K562 (cell line): ENCODE results near the gene MAP4. TPM values are rescaled to one million over a fixed set of nuclear protein-coding genes. Genes with fewer than 3 reads are reported as not detected.

Experiments
- ATAC-seq: fragments of 200-7000 bp; cut with Tn5 transposase; 3 replicates; pipeline ENCODE4 v1.9.1; 2020; ENCODE audit warnings: moderate library complexity
- BruUV-seq: library from RNA; stranded (reverse); fragments of 400-500 nt; replicated peaks from 2 replicates; lab custom pipeline; 2021; lab: Mats Ljungman, UMichigan
- CTCF ChIA-PET: fragments of 300-600 bp; formaldehyde crosslinking; extraction: SDS; loops from one replicate; lab custom pipeline; 2021; ENCODE audit warnings: low intra/inter-chr PET ratio; lab: Yijun Ruan, JAX
- POLR2A ChIA-PET: fragments of 300-600, 350-650 bp; sonication (Branson Sonifier 250); formaldehyde crosslinking; extraction: SDS; loops from one replicate; lab custom pipeline; 2021; ENCODE audit warnings: antibody characterized with exemption, inconsistent platforms; lab: Yijun Ruan, JAX
- DNase-seq, 4 experiments: peaks; one replicate each; pipeline versions ENCODE4 v3.0.0 to v3.0.0-alpha.2; 2011 to 2018; ENCODE audit warnings: low spot score in 3 of 4, mixed read lengths in 3 of 4; ENCODE audit errors: extremely low read depth in 1 of 4
- FAIRE-seq: peaks from 2 replicates; lab custom pipeline; 2011; peaks lifted over from hg19 to GRCh38; lab: Jason Lieb, UNC
- H2AFZ ChIP-seq: 2 replicates; pipeline ENCODE4 v1.6.0; 2011; ENCODE audit warnings: low read depth, low read length, control low read depth, inconsistent platforms
- H3K27ac ChIP-seq: fragments of 200-600 bp; 3 replicates; pipeline ENCODE4 v1.8.0; 2011; ENCODE audit warnings: low read depth, mild to moderate bottlenecking, control low read depth, inconsistent platforms, low read length, moderate library complexity, mixed read lengths; ENCODE audit errors: extremely low read depth
- H3K27me3 ChIP-seq, 2 experiments: fragments of 300-600 bp in 1 of 2; 2 replicates in 1 of 2; 3 replicates in 1 of 2; pipeline versions ENCODE4 v1.6.0 to v1.8.0; 2011; ENCODE audit warnings: inconsistent platforms in 2 of 2, low read length in 2 of 2, mild to moderate bottlenecking in 1 of 2, mixed read lengths in 1 of 2, moderate library complexity in 1 of 2; ENCODE audit not compliant: control insufficient read depth in 2 of 2, insufficient read depth in 2 of 2
- H3K36me3 ChIP-seq: fragments of 300-600 bp; 3 replicates; pipeline ENCODE4 v1.8.0; 2011; ENCODE audit warnings: mild to moderate bottlenecking, low read length, inconsistent platforms; ENCODE audit not compliant: control insufficient read depth, insufficient read depth
- H3K4me1 ChIP-seq, 2 experiments: fragments of 200-600 bp in 1 of 2; replicated peaks in 1 of 2; 2 replicates in 1 of 2; 3 replicates in 1 of 2; pipeline versions ENCODE4 v1.5.1 to v1.8.0; 2011; ENCODE audit warnings: inconsistent platforms in 2 of 2, low read length in 2 of 2, mild to moderate bottlenecking in 1 of 2, mixed read lengths in 1 of 2, moderate library complexity in 1 of 2; ENCODE audit not compliant: control insufficient read depth in 2 of 2, insufficient read depth in 2 of 2
- H3K4me2 ChIP-seq: 2 replicates; pipeline ENCODE4 v1.6.1; 2011; ENCODE audit warnings: low read length, control low read depth, inconsistent platforms, mixed read lengths; ENCODE audit not compliant: insufficient read depth
- H3K4me3 ChIP-seq: fragments of 200-600 bp; sonication (generic), shearing (Covaris generic); 2 replicates; pipeline ENCODE4 v1.5.1; 2016; ENCODE audit warnings: control low read depth, inconsistent platforms
- H3K79me2 ChIP-seq: fragments of 200-600 bp; 3 replicates; pipeline ENCODE4 v1.8.0; 2011; ENCODE audit warnings: low read length, inconsistent platforms; ENCODE audit not compliant: control insufficient read depth, insufficient read depth
- H3K9ac ChIP-seq, 2 experiments: 2 replicates each; pipeline versions ENCODE4 v1.6.0 to v1.6.1; 2011; ENCODE audit warnings: low read depth in 2 of 2, low read length in 2 of 2, control low read depth in 1 of 2, inconsistent platforms in 1 of 2, mild to moderate bottlenecking in 1 of 2, mixed read lengths in 1 of 2; ENCODE audit not compliant: insufficient read depth in 1 of 2
- H3K9me1 ChIP-seq: one replicate; pipeline ENCODE4 v1.6.0; 2011; ENCODE audit warnings: inconsistent platforms, mild to moderate bottlenecking, low read length, moderate library complexity; ENCODE audit not compliant: control insufficient read depth, insufficient read depth
- H3K9me3 ChIP-seq: replicated peaks from 2 replicates; pipeline ENCODE4 v1.5.1; 2011; ENCODE audit warnings: low read depth, low read length, inconsistent platforms; ENCODE audit not compliant: control insufficient read depth, insufficient read depth
- H4K20me1 ChIP-seq: replicated peaks from 2 replicates; pipeline ENCODE4 v1.6.1; 2011; ENCODE audit warnings: low read length, inconsistent platforms, mixed read lengths; ENCODE audit not compliant: control insufficient read depth, insufficient read depth
- CREM ChIP-seq: IDR thresholded peaks from 2 replicates; pipeline ENCODE4 v1.6.1; 2014; ENCODE audit warnings: antibody characterized with exemption, low read depth
- LARP7 ChIP-seq: fragments of 450-650 bp; IDR thresholded peaks from 2 replicates; pipeline ENCODE4 v1.6.1; 2016
- MYC ChIP-seq, 2 experiments: fragments of 250-450 bp in 1 of 2; sonication (Bioruptor Pico) in 1 of 2; IDR thresholded peaks; 2 replicates each; pipeline versions ENCODE4 v1.5.1 to v1.6.1; 2012 to 2021; ENCODE audit warnings: low read depth in 2 of 2, borderline replicate concordance in 1 of 2, improper control_type of control experiment in 1 of 2, low read length in 1 of 2, mild to moderate bottlenecking in 1 of 2, moderate library complexity in 1 of 2
- NCOA1 ChIP-seq: fragments of 450-650 bp; IDR thresholded peaks from 2 replicates; pipeline ENCODE4 v1.6.1; 2016; ENCODE audit warnings: low read depth
- NCOR1 ChIP-seq: fragments of 450-650 bp; IDR thresholded peaks from 2 replicates; pipeline ENCODE4 v1.6.1; 2016; ENCODE audit warnings: mild to moderate bottlenecking, moderate library complexity
- POU5F1 ChIP-seq: fragments of 150-350 bp; IDR thresholded peaks from 2 replicates; pipeline ENCODE4 v1.6.1; 2014; ENCODE audit warnings: borderline replicate concordance, low read length, low read depth, mild to moderate bottlenecking; ENCODE audit not compliant: partially characterized antibody
- RFX7 ChIP-seq: fragments of 250-450 bp; sonication (Bioruptor Pico); IDR thresholded peaks from 2 replicates; pipeline ENCODE4 v1.5.1; 2021; ENCODE audit warnings: mild to moderate bottlenecking
- SREBF2 ChIP-seq: sonication (generic); formaldehyde crosslinking; IDR thresholded peaks from 2 replicates; pipeline ENCODE4 v1.4.0; 2020; ENCODE audit warnings: mild to moderate bottlenecking, missing genetic modification reagents
- SRSF7 ChIP-seq: fragments of 200-400 bp; formaldehyde crosslinking; optimal IDR thresholded peaks from 2 replicates; pipeline ENCODE3; 2017; ENCODE audit warnings: mild to moderate bottlenecking, low read depth, low read length
- ZNF174 ChIP-seq: fragments of 250-450 bp; sonication (Bioruptor Pico); IDR thresholded peaks from 2 replicates; pipeline ENCODE4 v1.4.0; 2020; ENCODE audit warnings: mild to moderate bottlenecking
- WGBS: fragments of 100-300 bp; shearing (Covaris generic); methylation state at CpG from one replicate; pipeline ENCODE4 v1.1.6; 2016; ENCODE audit warnings: low coverage, mixed read lengths; ENCODE audit not compliant: insufficient coverage; ENCODE audit errors: missing lambda C conversion rate; 5-methylcytosine and 5-hydroxymethylcytosine counted together
- in situ Hi-C: fragments of 300-500 bp; cut with MboI; formaldehyde crosslinking; loops from 4 replicates; pipeline ENCODE4 v1.15.0; 2018; ENCODE audit warnings: inconsistent platforms, mixed read lengths
- intact Hi-C: fragments of 100-400 bp; cut with micrococcal nuclease; formaldehyde crosslinking; loops from 2 replicates; pipeline ENCODE4 v1.14.2; 2022
- polyA plus RNA-seq, 8 experiments: library from polyadenylated mRNA; depleted of rRNA in 4 of 8; stranded (reverse) in 5 of 8; unstranded in 3 of 8; fragments of >200 nt; fragmentation: Nextera tagmentation in 2 of 8; fragmentation: Illumina TruSeq in 1 of 8; extraction: Ambion mirVana in 2 of 8; extraction: Trizol in 1 of 8; gene quantifications; 2 replicates each; pipeline versions ENCODE4 v1.2.1 to v1.2.3, GENCODE V29; 2011 to 2014; ENCODE audit warnings: inconsistent platforms in 1 of 8, missing spikeins in 1 of 8
- total RNA-seq, 7 experiments: library from RNA; depleted of rRNA in 6 of 7; stranded (reverse); fragments of >200 nt in 6 of 7; fragmentation: Illumina TruSeq in 2 of 7; extraction: Trizol in 2 of 7; gene quantifications; 2 replicates each; pipeline versions ENCODE4 v1.2.1 to v1.2.3, GENCODE V29; 2011 to 2021; ENCODE audit warnings: low replicate concordance in 1 of 7
- TF ChIP-seq, protein P1 (sequence below): sonication (generic); formaldehyde crosslinking; IDR thresholded peaks from 2 replicates; pipeline ENCODE4 v1.8.0; 2022; ENCODE audit warnings: missing genetic modification reagents, mild to moderate bottlenecking, borderline replicate concordance
- TF ChIP-seq, protein P2 (sequence below): fragments of 450-650 bp; IDR thresholded peaks from 2 replicates; pipeline ENCODE4 v1.6.1; 2016; ENCODE audit warnings: low read depth, mild to moderate bottlenecking, moderate library complexity
- TF ChIP-seq, protein P3 (sequence below): fragments of 450-650 bp; IDR thresholded peaks from 2 replicates; pipeline ENCODE4 v1.6.1; 2016; ENCODE audit warnings: borderline replicate concordance

The MAP4 gene
- total and polyA plus RNA-seq, 9 of the 15 experiments (the other 6 are each of a cell fraction or from before 2014, with no cell fraction given): 13.3 to 141 (median 36.8) TPM

DNA sequence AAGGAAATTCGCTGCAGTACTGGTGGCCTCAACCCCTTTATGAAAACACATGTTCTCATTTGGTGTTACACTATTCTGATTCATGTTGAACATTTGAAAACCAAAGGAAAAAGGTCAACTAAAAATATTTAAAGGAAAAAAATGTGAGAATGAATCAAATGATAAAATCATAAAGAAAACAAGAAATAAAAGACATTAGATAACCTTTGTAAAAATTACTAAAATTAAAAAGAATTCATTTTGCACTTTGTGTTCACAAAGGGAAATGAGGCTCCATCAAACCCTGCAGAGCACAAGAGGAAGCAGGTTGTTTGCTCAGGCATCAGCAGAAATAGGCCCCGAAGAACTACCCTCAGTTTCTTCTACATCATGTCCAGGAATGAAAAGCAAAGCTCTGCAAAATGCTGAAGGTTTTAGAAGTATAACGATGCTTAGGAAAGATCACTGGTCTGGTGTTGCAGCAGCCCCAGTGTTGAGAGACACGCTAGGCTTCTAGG lies 41.2 kb downstream of the MAP4 start:
- CTCF ChIA-PET: no interaction called here
- no peaks in the 10 kb centered on the region for H3K79me2 ChIP-seq
- 94% methylated on average over 4 of the region's 4 CpGs for WGBS
- H3K9ac ChIP-seq: no peak overlapping the region
- no peak overlapping the region for H3K27ac ChIP-seq
- H3K4me2 ChIP-seq: no peak overlapping the region
- H3K9me3 ChIP-seq: no peaks in the 10 kb centered on the region
- in situ Hi-C loops: no loop called here
- no peak overlapping the region for H2AFZ ChIP-seq
- intact Hi-C loops: no loop called here
- TF ChIP-seq SRSF7 (no peak), ZNF174 (CRISPR knock-in tag) (no peak), SREBF2 (no peak), CREM (no peak), NCOA1 (no peak), NCOR1 (no peak), MYC (IDR thresholded peaks at IDR 0.05; ENCODE audit: low read depth, low read length) (no peak), MYC (CRISPR knock-in tag; IDR thresholded peaks at IDR 0.05; ENCODE audit: borderline replicate concordance, low read depth) (no peak), LARP7 (no peak), RFX7 (CRISPR knock-in tag) (no peak), POU5F1 (no peak)
- TF ChIP-seq, protein P1, sequence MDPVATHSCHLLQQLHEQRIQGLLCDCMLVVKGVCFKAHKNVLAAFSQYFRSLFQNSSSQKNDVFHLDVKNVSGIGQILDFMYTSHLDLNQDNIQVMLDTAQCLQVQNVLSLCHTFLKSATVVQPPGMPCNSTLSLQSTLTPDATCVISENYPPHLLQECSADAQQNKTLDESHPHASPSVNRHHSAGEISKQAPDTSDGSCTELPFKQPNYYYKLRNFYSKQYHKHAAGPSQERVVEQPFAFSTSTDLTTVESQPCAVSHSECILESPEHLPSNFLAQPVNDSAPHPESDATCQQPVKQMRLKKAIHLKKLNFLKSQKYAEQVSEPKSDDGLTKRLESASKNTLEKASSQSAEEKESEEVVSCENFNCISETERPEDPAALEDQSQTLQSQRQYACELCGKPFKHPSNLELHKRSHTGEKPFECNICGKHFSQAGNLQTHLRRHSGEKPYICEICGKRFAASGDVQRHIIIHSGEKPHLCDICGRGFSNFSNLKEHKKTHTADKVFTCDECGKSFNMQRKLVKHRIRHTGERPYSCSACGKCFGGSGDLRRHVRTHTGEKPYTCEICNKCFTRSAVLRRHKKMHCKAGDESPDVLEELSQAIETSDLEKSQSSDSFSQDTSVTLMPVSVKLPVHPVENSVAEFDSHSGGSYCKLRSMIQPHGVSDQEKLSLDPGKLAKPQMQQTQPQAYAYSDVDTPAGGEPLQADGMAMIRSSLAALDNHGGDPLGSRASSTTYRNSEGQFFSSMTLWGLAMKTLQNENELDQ (CRISPR knock-in tag): no peak
- TF ChIP-seq, protein P2, sequence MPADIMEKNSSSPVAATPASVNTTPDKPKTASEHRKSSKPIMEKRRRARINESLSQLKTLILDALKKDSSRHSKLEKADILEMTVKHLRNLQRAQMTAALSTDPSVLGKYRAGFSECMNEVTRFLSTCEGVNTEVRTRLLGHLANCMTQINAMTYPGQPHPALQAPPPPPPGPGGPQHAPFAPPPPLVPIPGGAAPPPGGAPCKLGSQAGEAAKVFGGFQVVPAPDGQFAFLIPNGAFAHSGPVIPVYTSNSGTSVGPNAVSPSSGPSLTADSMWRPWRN: no peak
- TF ChIP-seq, protein P3, sequence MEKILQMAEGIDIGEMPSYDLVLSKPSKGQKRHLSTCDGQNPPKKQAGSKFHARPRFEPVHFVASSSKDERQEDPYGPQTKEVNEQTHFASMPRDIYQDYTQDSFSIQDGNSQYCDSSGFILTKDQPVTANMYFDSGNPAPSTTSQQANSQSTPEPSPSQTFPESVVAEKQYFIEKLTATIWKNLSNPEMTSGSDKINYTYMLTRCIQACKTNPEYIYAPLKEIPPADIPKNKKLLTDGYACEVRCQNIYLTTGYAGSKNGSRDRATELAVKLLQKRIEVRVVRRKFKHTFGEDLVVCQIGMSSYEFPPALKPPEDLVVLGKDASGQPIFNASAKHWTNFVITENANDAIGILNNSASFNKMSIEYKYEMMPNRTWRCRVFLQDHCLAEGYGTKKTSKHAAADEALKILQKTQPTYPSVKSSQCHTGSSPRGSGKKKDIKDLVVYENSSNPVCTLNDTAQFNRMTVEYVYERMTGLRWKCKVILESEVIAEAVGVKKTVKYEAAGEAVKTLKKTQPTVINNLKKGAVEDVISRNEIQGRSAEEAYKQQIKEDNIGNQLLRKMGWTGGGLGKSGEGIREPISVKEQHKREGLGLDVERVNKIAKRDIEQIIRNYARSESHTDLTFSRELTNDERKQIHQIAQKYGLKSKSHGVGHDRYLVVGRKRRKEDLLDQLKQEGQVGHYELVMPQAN: no peak
- FAIRE-seq (no peak), DNase-seq (no peak), ATAC-seq (no peak)
- H3K36me3 ChIP-seq: peaks cover 18% of the 10 kb centered on the region; the same call in 1 of the 3 replicates
- POLR2A ChIA-PET: no interaction called here
- no peaks in the 10 kb centered on the region for H3K27me3 ChIP-seq
- no peaks in the 10 kb centered on the region for H3K4me1 ChIP-seq
- H3K4me3 ChIP-seq: no peak overlapping the region
- H3K9me1 ChIP-seq: no peaks in the 10 kb centered on the region
- no peaks in the 10 kb centered on the region for H4K20me1 ChIP-seq
- no TSS peak for BruUV-seq
